HEK293 (cell line): ENCODE measurements around the gene KCNIP2.

Experiments
- CTCF ChIA-PET: fragments of 350-600 bp; formaldehyde crosslinking; extraction: SDS; loops from one replicate; lab custom pipeline; 2021; ENCODE audit warnings: antibody characterized with exemption; lab: Yijun Ruan, JAX
- POLR2A ChIA-PET: fragments of 300-600 bp; formaldehyde crosslinking; extraction: SDS; loops from one replicate; lab custom pipeline; 2020; ENCODE audit warnings: antibody characterized with exemption, inconsistent platforms; lab: Yijun Ruan, JAX
- H3K27ac ChIP-seq: fragments of 200-500 bp; sonication (Bioruptor generic); 2 replicates; pipeline ENCODE4 v1.5.1; 2014; ENCODE audit warnings: low read depth, low read length, control low read depth, inconsistent platforms; ENCODE audit errors: extremely low read depth
- H3K36me3 ChIP-seq, 2 experiments: fragments of 200-500 bp in 1 of 2; sonication (Bioruptor generic) in 1 of 2; 1 replicate in 1 of 2; 2 replicates in 1 of 2; pipeline ENCODE4 v1.5.1; 2014 to 2017; ENCODE audit warnings: inconsistent platforms in 2 of 2, low read length in 2 of 2; ENCODE audit not compliant: control insufficient read depth in 2 of 2, insufficient read depth in 1 of 2
- H3K4me1 ChIP-seq: fragments of 200-500 bp; sonication (Bioruptor generic); 2 replicates; pipeline ENCODE4 v1.5.1; 2014; ENCODE audit warnings: mild to moderate bottlenecking, low read length, inconsistent platforms; ENCODE audit not compliant: control insufficient read depth, insufficient read depth
- H3K4me3 ChIP-seq: 2 replicates; pipeline ENCODE4 v1.5.1; 2011; ENCODE audit warnings: low read depth, mild to moderate bottlenecking, control low read depth, low read length, moderate library complexity
- H3K9me3 ChIP-seq: fragments of 200-500 bp; sonication (Bioruptor generic); 2 replicates; pipeline ENCODE4 v1.5.1; 2014; ENCODE audit warnings: low read depth, low read length, inconsistent platforms; ENCODE audit not compliant: control insufficient read depth, insufficient read depth
- KLF10 ChIP-seq: fragments of 450-650 bp; IDR thresholded peaks from 2 replicates; pipeline ENCODE4 v1.5.1; 2018; ENCODE audit warnings: missing biosample characterization, mild to moderate bottlenecking, missing genetic modification characterization
- KLF16 ChIP-seq: fragments of 450-650 bp; formaldehyde crosslinking; IDR thresholded peaks from 2 replicates; pipeline ENCODE4 v1.5.1; 2017; ENCODE audit warnings: missing biosample characterization, missing genetic modification characterization
- MYNN ChIP-seq: fragments of 450-650 bp; formaldehyde crosslinking; IDR thresholded peaks from 2 replicates; pipeline ENCODE4 v1.5.1; 2016; ENCODE audit warnings: missing biosample characterization, missing genetic modification characterization, borderline replicate concordance
- OVOL3 ChIP-seq: fragments of 450-650 bp; formaldehyde crosslinking; IDR thresholded peaks from 2 replicates; pipeline ENCODE4 v1.5.1; 2016; ENCODE audit warnings: missing biosample characterization, missing genetic modification characterization
- ZBTB21 ChIP-seq: fragments of 450-650 bp; formaldehyde crosslinking; IDR thresholded peaks from 2 replicates; pipeline ENCODE4 v1.5.1; 2017; ENCODE audit warnings: missing biosample characterization, missing genetic modification characterization
- ZFP41 ChIP-seq: fragments of 450-650 bp; formaldehyde crosslinking; IDR thresholded peaks from 2 replicates; pipeline ENCODE4 v1.5.1; 2016; ENCODE audit warnings: missing biosample characterization, missing genetic modification characterization, borderline replicate concordance
- ZNF146 ChIP-seq: fragments of 450-650 bp; formaldehyde crosslinking; IDR thresholded peaks from 2 replicates; pipeline ENCODE4 v1.5.1; 2016; ENCODE audit warnings: missing biosample characterization, missing genetic modification characterization
- ZNF211 ChIP-seq: fragments of 450-650 bp; formaldehyde crosslinking; IDR thresholded peaks from 2 replicates; pipeline ENCODE4 v1.5.1; 2016; ENCODE audit warnings: low read depth, missing biosample characterization, missing genetic modification characterization
- ZNF280D ChIP-seq: fragments of 450-650 bp; formaldehyde crosslinking; IDR thresholded peaks from 2 replicates; pipeline ENCODE4 v1.5.1; 2016; ENCODE audit warnings: missing biosample characterization, missing genetic modification characterization
- ZNF292 ChIP-seq: fragments of 450-650 bp; formaldehyde crosslinking; IDR thresholded peaks from 2 replicates; pipeline ENCODE4 v1.5.1; 2016; ENCODE audit warnings: low read depth, missing biosample characterization, missing genetic modification characterization, borderline replicate concordance
- ZNF394 ChIP-seq: fragments of 450-650 bp; formaldehyde crosslinking; IDR thresholded peaks from 2 replicates; pipeline ENCODE4 v1.5.1; 2016; ENCODE audit warnings: missing biosample characterization, missing genetic modification characterization, mild to moderate bottlenecking, moderate library complexity, borderline replicate concordance
- ZNF514 ChIP-seq: fragments of 450-650 bp; formaldehyde crosslinking; IDR thresholded peaks from 2 replicates; pipeline ENCODE4 v1.5.1; 2016; ENCODE audit warnings: missing biosample characterization, missing genetic modification characterization
- ZNF549 ChIP-seq: fragments of 450-650 bp; IDR thresholded peaks from 2 replicates; pipeline ENCODE4 v1.5.1; 2018; ENCODE audit warnings: missing biosample characterization, missing genetic modification characterization, mild to moderate bottlenecking, inconsistent platforms, moderate library complexity
- ZNF639 ChIP-seq: fragments of 450-650 bp; formaldehyde crosslinking; IDR thresholded peaks from 2 replicates; pipeline ENCODE4 v1.5.1; 2016; ENCODE audit warnings: missing biosample characterization, missing genetic modification characterization
- ZNF645 ChIP-seq: fragments of 450-650 bp; formaldehyde crosslinking; IDR thresholded peaks from 2 replicates; pipeline ENCODE4; 2016; ENCODE audit warnings: missing biosample characterization, missing genetic modification characterization
- ZNF658 ChIP-seq: fragments of 450-650 bp; formaldehyde crosslinking; IDR thresholded peaks from 2 replicates; pipeline ENCODE4; 2016; ENCODE audit warnings: missing biosample characterization, missing genetic modification characterization
- ZNF777 ChIP-seq: fragments of 450-650 bp; formaldehyde crosslinking; IDR thresholded peaks from 2 replicates; pipeline ENCODE4 v1.5.1; 2017; ENCODE audit warnings: missing biosample characterization, missing genetic modification characterization, borderline replicate concordance
- ZSCAN5A ChIP-seq: fragments of 450-650 bp; formaldehyde crosslinking; IDR thresholded peaks from 2 replicates; pipeline ENCODE4 v1.5.1; 2016; ENCODE audit warnings: missing biosample characterization, missing genetic modification characterization

The KCNIP2 gene

GRCh38 chr10:101859530-101859929 lies 15.9 kb upstream of the KCNIP2 start (continued):
- TF ChIP-seq ZNF280D (no peak), ZNF394 (no peak), ZFP41 (tag by site-specific recombination) (no peak), ZNF639 (tag by site-specific recombination) (no peak)

GRCh38 chr10:101858723-101859500 lies 15.3 kb upstream of the KCNIP2 start:
- CTCF ChIA-PET = interaction anchor here (0.6 to 2.4 kb wide), 5 partner anchors 18 to 165 kb away, joined by 3 to 14 read pairs (median 4); no protein-coding TSS in a partner anchor
- Histone ChIP-seq H3K27ac (no peak overlapping the region), H3K36me3 (no peaks in the 10 kb centered on the region; a peak in 1 of 3 replicates), H3K9me3 (peaks cover 2% of the 10 kb centered on the region; the same call in 1 of the 2 replicates), H3K4me1 (no peaks in the 10 kb centered on the region), H3K4me3 (no peak overlapping the region)
- TF ChIP-seq ZNF777 (tag by site-specific recombination) (no peak), ZSCAN5A (no peak), ZBTB21 (no peak), ZNF211 (no peak), ZNF514 (tag by site-specific recombination) (no peak), OVOL3 (no peak), KLF16 (tag by site-specific recombination) (no peak), MYNN (tag by site-specific recombination) (no peak), KLF10 (tag by site-specific recombination) (no peak)
- POLR2A ChIA-PET = interaction anchor here (0.6 kb wide), 1 partner anchor 32 kb away, joined by 3 read pairs; no protein-coding TSS in a partner anchor

GRCh38 chr10:101857802-101858476 lies 14.3 kb upstream of the KCNIP2 start:
- CTCF ChIA-PET = interaction anchor here (0.6 to 2.4 kb wide), 4 partner anchors 17 to 890 kb away, joined by 3 to 14 read pairs (median 5); no protein-coding TSS in a partner anchor
- TF ChIP-seq ZNF292 (tag by site-specific recombination) (no peak), ZNF645 (tag by site-specific recombination) (no peak), ZNF658 (tag by site-specific recombination) (no peak), ZNF549 (tag by site-specific recombination) (no peak), ZNF146 (tag by site-specific recombination) (no peak)

More at GRCh38 chr10:101857802-101858476, 14.3 kb upstream of the KCNIP2 start:
- H3K36me3 ChIP-seq = no peaks in the 10 kb centered on the region; a peak in 1 of 3 replicates
- peaks cover 2% of the 10 kb centered on the region; the same call in 1 of the 2 replicates for H3K9me3 ChIP-seq
- H3K4me3 ChIP-seq = no peak overlapping the region
- no peaks in the 10 kb centered on the region for H3K4me1 ChIP-seq
- POLR2A ChIA-PET = no interaction called here
- H3K27ac ChIP-seq = no peak overlapping the region
